ENCODE data around the gene ATF6. TPM values are rescaled to one million over a fixed set of nuclear protein-coding genes. Genes with fewer than 3 reads are reported as not detected.

The ATF6 gene
- total and polyA plus RNA-seq, 2 donors from 2014 or later = 11.5 to 35.6 TPM

- Histone ChIP-seq H3K27ac (ENCODE audit: low read depth in 2 of 2, low read length in 2 of 2) (no peak overlapping the region), H3K27me3 (ENCODE audit: control insufficient read depth, insufficient read depth, low read length) (no peaks in the 10 kb centered on the region), H3K4me1 (ENCODE audit: control insufficient read depth in 2 of 3, insufficient read depth in 2 of 3, low read depth in 1 of 3, low read length in 3 of 3) (no peaks in the 10 kb centered on the region), H3K9me3 (ENCODE audit: control insufficient read depth in 2 of 3, insufficient read depth in 1 of 3, low read length in 3 of 3) (no peaks in the 10 kb centered on the region), H3K36me3 (ENCODE audit: control insufficient read depth in 2 of 3, insufficient read depth in 3 of 3, low read length in 3 of 3) (peaks cover 0 to 5% (median 0%) of the 10 kb centered on the region in 3 donors), H3K9ac (ENCODE audit: low read length in 3 of 3) (no peak overlapping the region), H3K4me3 (ENCODE audit: low read length in 3 of 3) (no peak overlapping the region)
- FAIRE-seq = peak; percentile 6
- intact Hi-C loops (cut with DNase I) = no loop called here
- TF ChIP-seq CTCF (IDR thresholded peaks at IDR 0.05; ENCODE audit: borderline replicate concordance, extremely low read depth, insufficient read depth) = no peak
- no peak for DNase-seq
These were observed 147.5 kb downstream of the ATF6 start for GRCh38 chr1:161913482-161914140.

GRCh38 chr1:161914595-161914994 lies 148.5 kb downstream of the ATF6 start:
- intact Hi-C loops (cut with DNase I) = no loop called here
- FAIRE-seq (no peak), DNase-seq (no peak)
- Histone ChIP-seq H3K27me3 (ENCODE audit: control insufficient read depth, insufficient read depth, low read length) (no peaks in the 10 kb centered on the region), H3K4me3 (ENCODE audit: low read length in 3 of 3) (no peak overlapping the region), H3K27ac (ENCODE audit: low read depth in 2 of 2, low read length in 2 of 2) (no peak overlapping the region), H3K36me3 (ENCODE audit: control insufficient read depth in 2 of 3, insufficient read depth in 3 of 3, low read length in 3 of 3) (peaks cover 0 to 5% (median 0%) of the 10 kb centered on the region in 3 donors), H3K9me3 (ENCODE audit: control insufficient read depth in 2 of 3, insufficient read depth in 1 of 3, low read length in 3 of 3) (no peaks in the 10 kb centered on the region), H3K4me1 (ENCODE audit: control insufficient read depth in 2 of 3, insufficient read depth in 2 of 3, low read depth in 1 of 3, low read length in 3 of 3) (no peaks in the 10 kb centered on the region), H3K9ac (ENCODE audit: low read length in 3 of 3) (no peak overlapping the region)
- TF ChIP-seq CTCF (IDR thresholded peaks at IDR 0.05; ENCODE audit: borderline replicate concordance, extremely low read depth, insufficient read depth) = no peak

- no peak for TF ChIP-seq CTCF (IDR thresholded peaks at IDR 0.05; ENCODE audit: borderline replicate concordance, extremely low read depth, insufficient read depth)
- H3K4me1 ChIP-seq (ENCODE audit: control insufficient read depth in 2 of 3, insufficient read depth in 2 of 3, low read depth in 1 of 3, low read length in 3 of 3) = no peaks in the 10 kb centered on the region
- H3K9me3 ChIP-seq (ENCODE audit: control insufficient read depth in 2 of 3, insufficient read depth in 1 of 3, low read length in 3 of 3) = no peaks in the 10 kb centered on the region
- intact Hi-C loops (cut with DNase I) = no loop called here
- H3K27ac ChIP-seq (ENCODE audit: low read depth in 2 of 2, low read length in 2 of 2) = no peak overlapping the region
- peaks cover 0 to 5% (median 0%) of the 10 kb centered on the region in 3 donors for H3K36me3 ChIP-seq (ENCODE audit: control insufficient read depth in 2 of 3, insufficient read depth in 3 of 3, low read length in 3 of 3)
- H3K4me3 ChIP-seq (ENCODE audit: low read length in 3 of 3) = no peak overlapping the region
- FAIRE-seq (no peak), DNase-seq (no peak)
- no peaks in the 10 kb centered on the region for H3K27me3 ChIP-seq (ENCODE audit: control insufficient read depth, insufficient read depth, low read length)
- no peak overlapping the region for H3K9ac ChIP-seq (ENCODE audit: low read length in 3 of 3)
These were observed 149.0 kb downstream of the ATF6 start for GRCh38 chr1:161915051-161915503.
